GM19463 (cell line): Measurements from ENCODE around the gene PLA2G3.

ENCODE experiments used
- ATAC-seq: cut with Tn5 transposase; IDR thresholded peaks from one replicate; pipeline ENCODE4 v1.9.1; 2021; ENCODE audit warnings: mild to moderate bottlenecking, moderate library complexity; ENCODE audit not compliant: unreplicated experiment

The PLA2G3 gene

DNA sequence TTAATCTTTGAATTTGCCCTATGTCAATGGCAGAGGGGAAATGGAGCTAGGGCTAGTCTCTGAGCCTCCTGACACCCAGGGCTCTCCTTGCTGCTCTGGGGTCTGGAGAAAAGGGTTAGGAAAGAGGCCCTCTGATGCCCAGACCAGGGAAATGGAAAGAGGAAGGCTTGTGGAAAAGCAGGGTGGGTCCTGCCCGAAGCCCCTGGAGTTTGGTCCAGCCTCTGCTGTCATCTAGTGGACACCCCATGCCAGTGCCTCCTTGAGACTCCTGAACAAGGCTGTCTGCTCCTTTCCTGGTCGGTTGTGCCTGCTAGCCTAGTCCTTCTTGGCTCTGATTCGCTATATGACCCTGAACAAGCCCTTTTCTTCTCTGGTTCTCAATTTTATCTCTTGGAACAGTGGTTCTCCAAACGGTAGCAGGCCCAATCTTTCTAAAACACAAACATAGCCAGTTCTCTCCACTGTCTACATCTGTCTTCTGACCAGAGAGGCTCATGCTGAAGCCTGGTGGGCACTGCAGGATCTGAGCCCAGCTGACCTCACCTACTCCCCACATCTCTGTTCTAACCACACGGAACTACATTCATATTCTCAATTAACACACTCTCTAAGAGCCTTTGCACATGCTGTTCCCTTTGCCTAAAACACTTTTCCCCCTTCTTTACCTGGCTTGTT, 8.8 kb upstream of the PLA2G3 start:
- ATAC-seq, result no peak

DNA sequence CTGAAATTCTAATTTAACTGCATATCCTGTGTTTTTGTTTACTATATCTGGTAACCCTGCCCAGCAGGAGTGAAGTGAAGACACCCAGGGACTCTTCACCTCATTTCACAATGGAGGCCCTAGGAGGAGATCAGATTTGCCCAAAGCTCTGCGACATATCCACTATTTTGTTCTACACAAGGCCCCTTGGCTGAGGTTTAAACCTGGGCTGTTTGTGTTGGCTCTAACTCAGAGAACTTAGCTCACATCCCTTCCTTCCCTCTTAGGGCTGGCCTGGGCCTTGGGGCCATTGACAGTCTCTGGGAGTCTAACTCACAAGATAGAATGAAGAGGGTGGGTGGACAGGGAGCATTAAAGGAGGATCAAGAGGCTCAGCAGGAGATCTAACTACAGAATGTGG, 8.2 kb upstream of the PLA2G3 start:
- no peak for ATAC-seq

DNA sequence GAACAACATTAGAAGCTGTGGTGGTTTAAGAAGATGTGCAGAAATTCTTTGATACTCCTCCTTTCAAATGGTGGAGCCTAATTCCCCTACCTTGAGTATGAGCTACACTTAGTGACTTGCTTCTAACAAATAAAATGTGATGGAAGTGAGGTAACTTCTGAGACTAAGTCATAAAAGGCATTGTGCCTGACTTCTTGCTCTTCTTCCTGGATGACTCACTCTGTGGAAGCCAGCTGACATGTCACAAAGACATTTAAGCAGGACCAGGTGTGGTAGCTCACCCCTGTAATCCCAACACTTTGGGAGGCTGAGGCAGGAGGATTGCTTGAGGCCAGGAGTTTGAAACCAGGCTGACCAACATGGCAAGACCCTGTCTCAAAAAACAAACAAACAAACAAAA, 3.9 kb upstream of the PLA2G3 start:
- ATAC-seq, result no peak

DNA sequence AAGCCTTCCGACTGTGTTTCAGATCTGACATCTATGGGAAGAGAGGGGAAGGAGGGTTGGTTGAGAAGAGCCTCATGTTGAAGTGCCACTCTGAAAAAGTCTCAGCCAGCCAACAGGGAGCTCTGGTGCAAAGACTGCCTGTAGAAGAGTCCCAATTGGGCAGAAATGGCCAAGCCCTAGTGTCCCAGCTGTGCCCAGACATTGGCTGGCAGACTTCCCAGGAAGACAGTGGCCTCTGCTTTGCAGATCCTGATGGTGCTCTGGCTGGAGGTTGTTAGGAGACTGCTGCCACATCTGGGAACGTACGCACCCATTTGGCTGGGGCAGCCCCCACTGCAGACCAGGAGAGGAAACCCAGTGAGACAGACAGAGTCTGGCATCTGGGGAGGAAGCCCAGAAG, 3.2 kb upstream of the PLA2G3 start:
- ATAC-seq, result no peak

DNA sequence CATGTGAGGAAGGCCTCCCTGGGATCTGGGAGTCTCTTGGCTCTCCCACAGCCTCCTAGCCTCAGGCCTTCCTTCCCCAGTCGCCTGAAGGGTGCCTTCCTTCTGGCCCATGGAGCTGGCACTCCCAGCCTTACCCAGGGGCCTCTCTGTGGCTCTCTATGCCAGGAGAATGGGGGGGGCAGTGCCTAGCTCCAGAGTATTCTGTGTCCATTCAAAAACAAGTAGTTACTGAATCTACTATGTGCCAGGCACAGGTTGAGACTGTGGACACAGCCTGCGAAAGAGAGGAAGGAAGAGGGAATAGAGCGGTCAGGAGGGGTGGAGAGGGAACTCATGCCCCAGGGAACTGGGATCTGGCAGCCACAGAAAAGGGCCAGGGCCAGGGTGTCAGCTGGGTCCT, 2.7 kb upstream of the PLA2G3 start:
- ATAC-seq, result no peak

DNA sequence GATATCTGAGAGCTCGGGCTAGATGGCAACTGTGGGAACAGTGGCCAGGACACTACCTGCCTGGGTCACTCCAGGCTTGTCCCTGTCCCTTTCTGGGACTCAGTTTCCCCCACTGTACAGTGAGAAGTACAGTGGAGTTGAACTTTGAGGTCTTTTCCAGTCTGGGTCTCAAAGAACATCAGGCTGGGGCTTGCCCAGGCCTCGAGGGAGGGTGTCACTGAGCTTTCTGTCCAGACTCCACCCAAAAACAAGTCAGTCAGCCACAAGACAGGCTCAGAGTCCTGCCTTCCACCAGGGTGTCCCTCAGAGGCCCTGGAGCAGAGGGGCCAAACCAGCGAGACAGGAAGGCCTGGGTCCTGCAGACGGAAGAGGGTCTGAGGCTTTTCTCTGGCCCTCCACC, 2.0 kb upstream of the PLA2G3 start:
- ATAC-seq, result no peak

DNA sequence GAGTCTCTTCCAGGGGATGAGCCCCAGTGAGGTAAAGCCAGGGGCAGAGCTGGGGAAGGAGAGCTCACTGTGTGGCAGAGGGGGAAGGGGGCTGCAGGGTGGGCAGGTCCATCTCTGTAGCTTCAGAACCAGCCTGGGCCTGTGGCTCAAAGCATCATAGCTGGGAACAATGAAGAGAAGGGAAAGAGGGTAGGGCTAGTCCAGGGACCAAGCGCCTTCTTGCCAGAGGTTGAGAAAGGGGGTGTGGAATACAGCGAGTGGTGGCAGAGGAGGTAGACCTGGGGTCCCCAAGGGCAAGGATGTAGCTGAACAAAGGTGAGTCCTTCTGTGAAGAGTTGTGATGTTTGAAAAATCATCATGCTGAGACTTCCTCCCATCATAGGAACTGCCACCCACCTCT, 1.2 kb upstream of the PLA2G3 start:
- no peak for ATAC-seq

DNA sequence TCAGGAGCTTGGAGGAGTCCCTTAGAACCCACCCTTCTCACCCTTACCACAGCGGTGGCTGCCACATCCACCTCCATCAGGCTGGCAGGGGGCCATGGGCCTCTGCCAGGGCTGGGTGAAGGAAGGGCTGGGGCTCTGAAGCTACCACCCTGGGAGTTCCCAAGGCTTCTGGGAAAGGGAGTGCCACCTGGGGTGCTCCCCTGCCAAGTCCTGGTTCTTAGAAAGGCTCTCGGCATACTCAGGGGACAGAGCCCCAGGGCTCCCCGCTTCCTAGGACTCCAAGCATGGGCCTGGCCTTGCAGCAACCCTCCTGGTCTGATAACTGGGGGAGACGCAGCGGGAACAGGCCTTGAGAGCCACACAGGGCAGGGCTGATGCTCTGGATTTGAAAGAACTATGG, 438 bp upstream of the PLA2G3 start:
- no peak for ATAC-seq

DNA sequence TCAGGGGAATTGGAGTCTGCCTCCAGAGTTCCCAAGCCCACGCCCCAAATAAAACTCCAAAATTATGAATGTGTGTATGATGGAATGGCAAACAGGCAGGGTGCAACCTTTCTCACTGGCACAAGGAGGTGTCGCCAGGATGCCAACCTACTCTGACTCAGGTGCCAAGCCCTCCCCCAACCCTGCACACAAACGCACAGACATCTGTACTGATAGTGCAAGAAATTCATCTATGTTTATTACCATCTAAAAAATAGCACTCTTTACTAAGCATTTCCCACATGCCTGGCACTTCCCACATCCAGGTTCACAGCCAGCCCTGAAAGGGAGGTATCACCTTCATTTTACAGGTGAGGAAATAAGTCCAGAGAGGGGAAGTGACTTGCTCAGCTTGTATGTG, 1.2 kb downstream of the PLA2G3 start:
- no peak for ATAC-seq

DNA sequence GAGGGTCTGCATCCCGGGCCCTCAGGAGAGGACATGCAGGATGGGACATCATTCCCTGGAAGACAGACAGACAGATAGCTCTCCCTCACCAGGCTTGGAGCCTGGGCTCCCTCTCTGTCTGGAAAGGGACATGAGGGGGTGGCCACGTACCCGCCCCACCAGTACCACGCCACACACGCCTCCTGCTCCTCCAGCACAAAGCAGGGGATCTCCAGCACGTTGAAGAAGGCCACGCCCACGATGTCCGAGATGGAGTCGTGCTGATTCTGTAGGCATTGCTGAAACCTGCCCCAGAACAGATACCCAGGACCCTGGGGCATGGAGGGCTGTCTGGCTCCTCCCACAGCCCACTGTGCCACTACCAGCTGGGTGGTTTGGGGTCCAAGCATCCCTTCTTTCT, 2.2 kb downstream of the PLA2G3 start:
- ATAC-seq, result no peak

DNA sequence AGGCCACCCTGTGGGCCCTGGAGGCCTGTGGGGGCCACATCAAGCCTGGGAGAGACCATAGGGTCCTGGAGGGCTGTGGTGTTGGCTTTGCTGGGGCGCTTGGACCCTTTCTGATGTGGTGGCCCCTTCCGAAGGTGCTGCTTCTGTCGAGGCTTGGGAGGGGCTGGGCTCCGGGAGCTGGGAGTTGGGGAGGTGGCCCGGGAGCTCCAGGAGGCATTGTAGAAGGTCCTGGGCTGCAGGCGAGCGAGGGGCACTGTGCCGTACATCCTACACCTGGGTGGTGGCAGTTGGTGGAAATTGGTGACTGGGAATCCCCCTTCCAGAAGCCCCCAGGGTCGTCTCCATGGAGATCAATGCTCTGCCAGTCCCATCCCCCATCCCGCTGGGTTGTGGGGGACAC, 2.6 kb downstream of the PLA2G3 start:
- no peak for ATAC-seq

DNA sequence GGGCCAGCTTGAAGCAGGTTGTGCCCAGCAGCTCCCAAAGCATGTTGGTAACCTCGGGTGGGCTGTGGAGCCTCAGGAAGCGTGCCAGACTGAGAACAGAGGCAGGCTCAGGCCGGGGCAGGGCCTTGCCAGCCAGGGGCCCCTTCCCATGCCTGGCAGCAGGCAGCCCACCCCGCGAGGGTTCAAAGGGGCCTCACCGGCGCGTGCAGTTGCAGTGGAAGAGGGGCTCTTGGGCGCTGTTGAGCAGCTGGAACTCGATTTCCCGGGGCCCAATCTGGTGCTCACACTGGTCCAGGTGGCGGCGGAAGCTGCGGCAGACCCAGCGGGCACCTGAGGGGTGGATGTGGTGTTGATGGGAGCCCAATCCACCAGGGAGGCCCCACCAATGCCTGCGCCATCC, 3.6 kb downstream of the PLA2G3 start:
- ATAC-seq, result no peak

DNA sequence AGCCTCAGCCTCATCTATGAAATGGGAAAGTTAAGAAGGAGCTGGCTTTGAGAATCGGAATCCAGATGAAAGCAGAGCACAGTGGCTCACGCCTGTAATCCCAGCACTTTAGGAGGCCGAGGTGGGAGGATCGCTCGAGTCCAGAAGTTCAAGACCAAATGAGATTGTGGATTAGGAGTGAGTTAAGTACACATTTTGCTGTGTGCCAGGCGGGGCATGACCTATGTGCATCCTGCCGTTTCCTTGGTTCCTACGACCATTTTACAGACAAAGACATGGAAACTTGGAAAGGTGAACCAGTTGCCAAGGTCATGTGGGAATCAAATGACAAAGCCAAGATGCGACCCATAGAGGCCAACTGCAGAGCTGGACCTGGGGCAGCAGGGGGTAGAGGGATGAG, 4.2 kb downstream of the PLA2G3 start:
- ATAC-seq, result no peak

DNA sequence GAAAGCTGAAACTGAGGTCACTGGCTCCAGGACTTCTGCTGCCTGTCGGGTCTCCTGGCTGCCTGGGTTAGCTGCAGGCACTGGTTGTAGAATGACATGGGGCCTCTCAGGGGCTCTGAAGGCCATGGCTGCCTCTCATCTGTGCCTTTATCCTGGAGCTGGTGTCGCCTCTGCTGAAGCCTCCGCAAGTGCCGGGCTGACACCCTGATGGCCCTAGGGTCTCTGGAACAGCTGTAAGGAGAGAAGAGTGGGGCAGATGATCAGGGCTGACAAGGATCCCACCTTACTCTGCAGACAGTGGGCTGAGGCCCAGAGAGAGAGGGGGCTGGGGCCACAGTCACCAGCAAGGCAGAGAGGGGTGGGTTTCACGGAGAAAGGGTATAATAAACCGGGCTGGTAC, 4.6 kb downstream of the PLA2G3 start:
- ATAC-seq, result no peak

DNA sequence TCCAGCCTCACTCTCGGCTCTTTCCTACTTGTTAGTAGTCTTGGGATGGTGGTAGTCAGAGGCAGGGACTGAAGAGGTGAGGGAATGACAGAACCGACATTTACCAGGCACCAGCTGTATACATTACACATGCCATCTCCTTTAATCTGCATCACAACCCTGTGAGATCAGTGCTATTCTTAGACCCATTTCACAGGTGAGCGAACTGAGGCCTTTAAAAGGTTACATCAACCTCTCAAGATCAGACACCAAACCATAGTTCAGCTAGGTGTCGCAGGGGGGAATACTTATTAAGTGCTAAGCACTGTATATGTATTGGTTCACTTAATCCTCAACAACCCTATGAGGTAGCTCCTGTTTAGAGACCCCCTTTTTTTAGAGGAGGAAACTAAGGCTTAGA, 5.6 kb downstream of the PLA2G3 start:
- ATAC-seq, result no peak

DNA sequence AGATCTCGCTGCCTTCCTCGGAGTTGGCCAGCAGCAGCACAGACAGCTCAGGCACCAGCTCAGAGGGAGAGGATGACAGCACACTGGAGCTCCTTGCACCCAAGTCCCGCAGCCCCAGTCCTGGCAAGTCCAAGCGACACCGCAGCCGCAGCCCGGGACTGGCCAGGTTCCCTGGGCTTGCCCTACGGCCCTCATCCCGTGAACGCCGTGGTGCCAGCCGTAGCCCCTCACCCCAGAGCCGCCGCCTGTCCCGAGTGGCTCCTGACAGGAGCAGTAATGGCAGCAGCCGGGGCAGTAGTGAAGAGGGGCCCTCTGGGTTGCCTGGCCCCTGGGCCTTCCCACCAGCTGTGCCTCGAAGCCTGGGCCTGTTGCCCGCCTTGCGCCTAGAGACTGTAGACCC, 6.4 kb downstream of the PLA2G3 start:
- no peak for ATAC-seq

DNA sequence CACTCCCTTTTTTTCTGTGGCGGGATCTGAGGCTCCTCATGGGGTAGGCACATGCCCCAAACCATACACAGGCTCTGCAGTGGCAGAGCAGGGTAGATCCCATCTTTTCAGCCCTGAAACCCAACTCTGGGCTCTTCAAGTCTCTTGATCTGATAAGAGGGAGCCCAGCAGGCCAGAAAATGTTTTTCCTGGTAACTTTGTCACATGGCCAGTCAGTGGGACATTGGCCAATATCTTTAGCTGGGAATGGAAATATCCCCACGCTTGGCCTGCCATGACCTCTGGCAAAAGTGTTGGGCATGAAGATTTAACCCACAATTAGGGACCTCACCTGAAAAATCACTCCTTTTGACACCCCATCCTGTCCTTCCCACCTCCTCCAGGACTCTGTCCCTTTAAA, 9.4 kb downstream of the PLA2G3 start:
- no peak for ATAC-seq

DNA sequence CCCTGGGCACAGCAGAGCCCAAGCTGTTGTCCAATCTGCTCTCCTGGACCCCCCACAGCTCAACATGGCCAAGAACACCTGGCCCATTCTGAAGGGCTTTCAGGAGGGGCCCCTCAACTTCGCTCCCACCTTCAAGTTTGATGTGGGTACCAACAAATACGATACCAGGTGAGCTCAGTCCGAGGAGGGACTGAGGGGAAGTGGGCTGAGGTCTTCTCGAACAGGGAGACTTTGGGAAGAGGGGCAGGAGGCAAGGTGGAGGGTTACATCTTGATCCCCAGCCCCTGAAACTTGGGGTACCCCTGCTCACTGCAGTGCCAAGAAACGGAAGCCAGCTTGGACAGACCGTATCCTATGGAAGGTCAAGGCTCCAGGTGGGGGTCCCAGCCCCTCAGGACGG, 12.2 kb downstream of the PLA2G3 start:
- ATAC-seq, result no peak

DNA sequence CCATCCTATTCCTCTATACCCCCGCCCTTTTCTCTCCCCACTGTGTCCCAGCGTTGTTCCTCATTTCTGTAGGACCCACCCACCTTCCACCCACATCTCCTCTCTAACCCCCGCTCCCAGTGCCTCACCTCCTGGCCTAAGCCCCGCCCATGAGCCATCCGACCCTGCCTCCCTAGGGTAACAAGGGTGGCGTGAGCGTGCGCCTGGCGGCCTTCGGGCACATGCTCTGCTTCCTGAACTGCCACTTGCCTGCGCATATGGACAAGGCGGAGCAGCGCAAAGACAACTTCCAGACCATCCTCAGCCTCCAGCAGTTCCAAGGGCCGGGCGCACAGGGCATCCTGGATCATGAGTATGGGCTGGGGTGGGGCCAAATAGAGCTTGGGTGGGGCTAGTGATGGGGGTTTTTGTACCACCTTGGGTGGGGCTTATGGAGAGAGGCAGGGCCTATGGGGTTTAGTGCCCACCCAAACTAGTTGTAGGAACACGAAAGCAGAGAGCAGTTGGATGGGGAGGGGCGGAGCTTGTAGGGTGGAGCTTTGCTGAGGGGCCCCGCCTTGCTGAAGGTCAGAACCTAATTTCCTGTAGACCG, 13.0 kb downstream of the PLA2G3 start:
- no peak for ATAC-seq

DNA sequence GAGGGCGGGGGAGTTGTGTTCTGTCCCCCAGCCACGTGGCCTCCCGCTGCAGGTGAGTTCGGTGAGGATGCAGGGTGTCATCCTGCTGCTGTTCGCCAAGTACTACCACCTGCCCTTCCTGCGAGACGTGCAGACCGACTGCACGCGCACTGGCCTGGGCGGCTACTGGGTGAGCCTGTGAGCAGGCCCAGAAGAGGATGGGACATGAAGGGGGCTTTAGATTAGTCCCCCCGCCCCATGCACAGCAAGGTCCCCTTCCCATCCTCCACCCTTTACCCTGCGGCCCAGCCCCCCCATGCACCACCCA, 13.5 kb downstream of the PLA2G3 start:
- ATAC-seq, result no peak

DNA sequence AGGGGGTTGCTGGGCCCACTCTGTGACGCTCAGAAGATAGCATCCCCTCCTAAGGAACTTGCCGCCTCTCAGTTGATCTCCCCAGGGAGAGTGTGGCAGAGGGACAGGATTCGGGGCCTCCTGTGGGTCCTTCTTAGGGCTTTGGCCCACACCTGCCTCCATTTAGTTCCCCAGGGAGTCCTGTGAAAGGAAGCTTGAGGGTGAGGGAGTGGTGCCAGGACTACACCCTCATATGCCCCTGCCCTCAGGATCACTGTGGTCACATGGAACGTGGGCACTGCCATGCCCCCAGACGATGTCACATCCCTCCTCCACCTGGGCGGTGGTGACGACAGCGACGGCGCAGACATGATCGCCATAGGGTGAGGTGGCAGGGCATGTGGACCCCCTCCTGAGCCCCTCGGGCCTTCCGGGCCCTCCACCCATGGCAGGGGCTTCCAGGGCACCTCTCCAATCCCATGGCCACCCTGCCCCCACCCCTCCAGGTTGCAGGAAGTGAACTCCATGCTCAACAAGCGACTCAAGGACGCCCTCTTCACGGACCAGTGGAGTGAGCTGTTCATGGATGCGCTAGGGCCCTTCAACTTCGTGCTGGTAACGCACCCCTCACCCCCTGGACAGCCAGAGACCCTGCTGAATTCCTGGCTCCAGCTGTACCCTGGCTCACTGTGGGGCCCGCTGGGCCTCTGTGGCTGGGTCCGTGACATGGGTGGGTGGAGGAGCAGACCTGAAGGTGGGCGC, 14.0 kb downstream of the PLA2G3 start:
- ATAC-seq, result no peak

DNA sequence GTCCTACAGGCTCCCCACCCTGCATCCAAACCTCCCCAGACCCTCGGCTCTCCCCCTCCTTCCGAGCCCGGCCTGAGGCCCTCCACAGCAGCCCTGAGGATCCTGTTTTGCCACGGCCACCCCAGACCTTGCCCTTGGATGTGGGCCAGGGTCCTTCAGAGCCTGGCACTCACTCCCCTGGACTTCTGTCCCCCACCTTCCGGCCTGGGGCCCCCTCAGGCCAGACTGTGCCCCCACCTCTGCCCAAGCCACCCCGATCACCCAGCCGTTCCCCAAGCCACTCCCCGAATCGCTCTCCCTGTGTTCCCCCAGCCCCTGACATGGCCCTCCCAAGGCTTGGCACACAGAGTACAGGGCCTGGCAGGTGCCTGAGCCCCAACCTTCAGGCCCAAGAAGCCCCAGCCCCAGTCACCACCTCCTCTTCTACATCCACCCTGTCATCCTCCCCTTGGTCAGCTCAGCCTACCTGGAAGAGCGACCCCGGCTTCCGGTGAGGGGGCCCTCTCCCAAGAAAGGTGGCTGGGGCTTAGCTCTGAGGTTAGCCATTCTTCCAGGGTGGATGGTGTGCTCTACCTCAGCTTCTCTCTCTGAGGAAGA, 14.7 kb downstream of the PLA2G3 start:
- no peak for ATAC-seq
